CD4-positive, alpha-beta memory T cell (primary cell): Measurements from ENCODE around the gene ATP7B. TPM values are rescaled to one million over a fixed set of nuclear protein-coding genes. Genes with fewer than 3 reads are reported as not detected.

ENCODE experiments used
- CTCF ChIA-PET: fragments of 350-600 bp; sonication (Branson Sonifier 250); formaldehyde crosslinking; loops from one replicate; lab custom pipeline; 2021; ENCODE audit warnings: inconsistent platforms; ENCODE audit not compliant: partially characterized antibody; lab: Charles Lee
- POLR2A ChIA-PET: fragments of 350-600 bp; sonication (Branson Sonifier 250); formaldehyde crosslinking; loops from one replicate; lab custom pipeline; 2021; ENCODE audit not compliant: partially characterized antibody; lab: Charles Lee
- DNase-seq, 5 donors: peaks; one replicate each; pipeline versions ENCODE4 v3.0.0 to v3.0.0-alpha.2; 2020 to 2022; ENCODE audit warnings: mixed read lengths in 1 of 5
- H3K27ac ChIP-seq: one replicate; pipeline ENCODE4 v1.7.0; 2013; ENCODE audit warnings: low read depth, low read length
- H3K27me3 ChIP-seq: 2 replicates; pipeline ENCODE4 v1.7.0; 2013; ENCODE audit warnings: mild to moderate bottlenecking, low read length, moderate library complexity; ENCODE audit not compliant: insufficient read depth
- H3K36me3 ChIP-seq: 2 replicates; pipeline ENCODE4 v1.7.0; 2013; ENCODE audit warnings: mild to moderate bottlenecking, low read length, moderate library complexity; ENCODE audit not compliant: insufficient read depth
- H3K4me1 ChIP-seq: 2 replicates; pipeline ENCODE4 v1.7.0; 2013; ENCODE audit warnings: mild to moderate bottlenecking, low read length, moderate library complexity; ENCODE audit not compliant: insufficient read depth
- H3K4me3 ChIP-seq, 2 donors: one replicate each; pipeline ENCODE4 v1.7.0; 2013; ENCODE audit warnings: low read length in 2 of 2, mild to moderate bottlenecking in 1 of 2
- H3K9me3 ChIP-seq, 2 donors: one replicate each; pipeline ENCODE4 v1.7.0; 2013; ENCODE audit warnings: low read length in 2 of 2, control low read depth in 1 of 2; ENCODE audit not compliant: control insufficient read depth in 1 of 2
- H3K27ac Mint-ChIP-seq, 7 donors: one replicate each; pipeline ENCODE4 v1.8.0; 2020 to 2021; ENCODE audit warnings: mixed read lengths in 7 of 7, mild to moderate bottlenecking in 6 of 7, inconsistent platforms in 3 of 7, moderate library complexity in 3 of 7
- H3K27me3 Mint-ChIP-seq, 2 donors: one replicate each; pipeline ENCODE4 v1.8.0; 2020 to 2021; ENCODE audit warnings: mixed read lengths in 2 of 2
- H3K36me3 Mint-ChIP-seq, 2 donors: one replicate each; pipeline ENCODE4 v1.8.0; 2020 to 2021; ENCODE audit warnings: mixed read lengths in 2 of 2, inconsistent platforms in 1 of 2, mild to moderate bottlenecking in 1 of 2
- H3K4me1 Mint-ChIP-seq, 4 donors: one replicate each; pipeline ENCODE4 v1.8.0; 2020 to 2021; ENCODE audit warnings: mixed read lengths in 4 of 4, mild to moderate bottlenecking in 1 of 4
- H3K4me3 Mint-ChIP-seq, 8 donors: one replicate each; pipeline ENCODE4 v1.8.0; 2020 to 2021; ENCODE audit warnings: mixed read lengths in 8 of 8, mild to moderate bottlenecking in 7 of 8, moderate library complexity in 6 of 8, inconsistent platforms in 3 of 8
- H3K9me3 Mint-ChIP-seq, 8 donors: one replicate each; pipeline ENCODE4 v1.8.0; 2020 to 2021; ENCODE audit warnings: mixed read lengths in 8 of 8, mild to moderate bottlenecking in 5 of 8, inconsistent platforms in 3 of 8, moderate library complexity in 1 of 8
- intact Hi-C: fragments of 100-400 bp; cut with micrococcal nuclease; formaldehyde crosslinking; loops from one replicate; pipeline ENCODE4 v1.15.1; 2023
- polyA plus RNA-seq, 2 donors: library from polyadenylated mRNA; unstranded; fragments of 300-500 nt; fragmentation: Illumina TruSeq; gene quantifications; one replicate each; pipeline ENCODE4 v1.2.3, GENCODE V29; 2021
- total RNA-seq, 2 experiments: library from RNA; stranded (reverse); gene quantifications; one replicate each; pipeline ENCODE4 v1.2.3, GENCODE V29; 2021

Gene ATP7B
- total and polyA plus RNA-seq, 4 experiments from 2014 or later, result 0.28 to 1.4 (median 0.87) TPM

DNA sequence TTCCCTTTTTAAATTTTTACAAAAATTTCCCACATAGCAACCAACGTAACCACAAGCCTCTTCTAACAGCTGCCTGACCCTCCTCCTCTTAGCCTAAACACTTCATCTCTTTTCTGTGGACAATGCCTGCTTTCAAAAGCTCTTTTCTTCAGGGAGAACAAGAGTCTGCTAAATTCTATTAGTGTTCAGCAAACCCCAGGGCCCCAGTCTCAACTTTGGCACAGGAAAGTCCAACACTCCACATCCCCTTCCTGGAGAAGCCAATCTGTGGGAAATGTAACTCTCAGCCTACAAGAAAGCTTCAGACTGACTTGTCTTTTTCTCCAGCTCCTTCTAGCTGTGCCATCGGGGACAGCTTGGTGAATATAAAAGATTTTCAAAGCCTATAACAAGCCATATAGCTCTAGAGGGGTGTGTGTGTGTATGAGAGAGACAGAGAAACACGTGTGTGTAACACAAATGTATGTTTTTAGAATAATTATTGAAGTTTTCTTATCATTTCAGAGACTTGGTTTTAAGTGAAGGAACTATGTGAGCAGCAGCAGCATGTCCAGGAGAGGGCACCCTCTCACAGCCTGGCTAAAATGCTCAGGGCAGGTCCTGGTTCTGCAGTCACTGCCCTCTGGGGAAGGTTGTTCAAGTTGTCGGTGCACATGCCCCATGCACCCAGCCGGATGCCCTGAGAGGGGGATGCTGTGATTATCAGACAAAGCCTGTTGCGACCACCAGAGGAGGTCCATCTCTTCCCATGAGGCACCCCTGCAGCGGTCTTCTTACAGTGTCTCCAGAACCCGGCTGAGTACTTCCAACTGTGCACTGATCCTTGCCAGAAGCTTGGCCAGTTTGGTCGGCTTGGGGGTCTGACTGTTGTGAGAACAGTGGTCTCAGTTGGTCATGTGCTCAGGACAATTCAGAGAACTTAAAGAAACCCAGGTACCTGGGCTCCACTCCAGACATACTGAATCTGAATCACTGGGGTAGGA lies 115.1 kb downstream of the ATP7B start:
- CTCF ChIA-PET, result interaction anchor here (0.8 to 5.7 kb wide), 10 partner anchors 11 to 260 kb away, joined by 3 to 59 read pairs (median 3); partner anchors contain the start of genes ALG11 and NEK5
- Mint-ChIP-seq H3K9me3 (no peaks in the 10 kb centered on the region), H3K27ac (no peak overlapping the region), H3K4me3 (no peak overlapping the region), H3K36me3 (no peaks in the 10 kb centered on the region), H3K4me1 (peaks cover 0 to 4% (median 1%) of the 10 kb centered on the region in 4 donors), H3K27me3 (peaks cover 1 to 17% of the 10 kb centered on the region in 2 donors)
- H3K27ac ChIP-seq, result no peak overlapping the region
- H3K36me3 ChIP-seq, result no peaks in the 10 kb centered on the region
- DNase-seq, result peak in 4 of 5 donors; percentile 38 to 47 (median 42)
- POLR2A ChIA-PET, result interaction anchor here (0.6 kb wide), 1 partner anchor 120 kb away, joined by 3 read pairs; no protein-coding TSS in a partner anchor
- intact Hi-C loops, result loop anchor here (1.0 to 5.0 kb wide), 2 partner anchors 116 to 231 kb away; partner anchors contain the start of genes ALG11 and ATP7B
- H3K4me1 ChIP-seq, result no peaks in the 10 kb centered on the region
- H3K9me3 ChIP-seq, result no peaks in the 10 kb centered on the region
- H3K27me3 ChIP-seq, result no peaks in the 10 kb centered on the region
- no peak overlapping the region for H3K4me3 ChIP-seq

DNA sequence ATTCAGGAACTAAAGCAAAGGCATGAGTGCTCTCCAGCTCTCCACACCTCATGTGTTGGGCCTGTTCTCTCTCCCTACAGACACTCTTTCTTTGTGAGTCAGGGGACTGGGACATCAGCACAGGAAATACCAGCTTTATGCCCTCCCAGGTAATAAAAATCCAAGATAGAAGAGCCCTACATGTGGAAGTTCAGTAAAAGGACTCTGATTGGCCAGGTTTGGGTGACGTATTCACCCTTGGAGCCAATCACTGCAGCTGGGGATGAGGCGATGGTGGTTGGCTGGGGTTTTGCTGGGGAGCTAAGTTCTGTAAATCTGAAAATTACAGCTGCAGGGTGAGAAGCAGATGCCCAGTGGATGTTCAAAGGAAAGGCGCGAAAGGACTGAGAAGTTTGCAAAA lies 117.0 kb downstream of the ATP7B start:
- H3K27me3 Mint-ChIP-seq, result peaks cover 3 to 20% of the 10 kb centered on the region in 2 donors
- intact Hi-C loops, result no loop called here
- no peaks in the 10 kb centered on the region for H3K36me3 Mint-ChIP-seq
- H3K4me3 ChIP-seq, result no peak overlapping the region
- H3K27ac Mint-ChIP-seq, result no peak overlapping the region
- no peak overlapping the region for H3K27ac ChIP-seq
- H3K4me1 Mint-ChIP-seq, result peaks cover 0 to 4% (median 1%) of the 10 kb centered on the region in 4 donors
- H3K27me3 ChIP-seq, result no peaks in the 10 kb centered on the region
- no peaks in the 10 kb centered on the region for H3K9me3 Mint-ChIP-seq
- POLR2A ChIA-PET, result no interaction called here
- no peaks in the 10 kb centered on the region for H3K9me3 ChIP-seq
- CTCF ChIA-PET, result interaction anchor here (0.7 to 5.7 kb wide), 3 partner anchors 80 to 233 kb away, joined by 3 to 59 read pairs (median 3); partner anchors contain the start of gene NEK5
- no peak for DNase-seq
- no peaks in the 10 kb centered on the region for H3K4me1 ChIP-seq
- H3K36me3 ChIP-seq, result no peaks in the 10 kb centered on the region
- no peak overlapping the region for H3K4me3 Mint-ChIP-seq

DNA sequence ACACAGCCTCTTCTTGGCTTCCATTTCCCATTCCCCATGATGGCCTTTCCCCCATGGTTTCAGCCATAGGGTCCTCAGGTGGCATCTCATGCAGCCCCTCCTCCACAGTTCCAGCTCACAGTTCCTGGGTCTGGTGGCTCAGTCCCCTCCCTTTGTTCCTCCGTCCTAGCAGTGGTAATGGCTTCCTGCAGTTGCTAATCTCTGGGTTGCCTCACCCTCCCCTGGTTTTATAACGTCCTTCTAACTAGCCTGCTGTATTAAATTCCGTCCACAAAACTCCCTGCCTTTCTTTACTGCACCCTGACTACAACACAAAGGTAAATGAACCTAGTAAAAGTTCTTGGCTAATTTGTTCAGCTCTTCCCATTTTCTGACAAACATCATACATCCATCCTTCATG lies 118.6 kb downstream of the ATP7B start:
- no peak for DNase-seq
- Histone ChIP-seq H3K4me1 (no peaks in the 10 kb centered on the region), H3K27ac (no peak overlapping the region), H3K4me3 (no peak overlapping the region), H3K27me3 (no peaks in the 10 kb centered on the region), H3K9me3 (no peaks in the 10 kb centered on the region), H3K36me3 (no peaks in the 10 kb centered on the region)
- ChIA-PET CTCF (interaction anchor here (5.7 kb wide), 1 partner anchor 235 kb away, joined by 59 read pairs; the partner anchor contains the start of gene NEK5), POLR2A (no interaction called here)
- Mint-ChIP-seq H3K9me3 (no peaks in the 10 kb centered on the region), H3K4me1 (peaks cover 0 to 4% (median 1%) of the 10 kb centered on the region in 4 donors), H3K27ac (no peak overlapping the region), H3K27me3 (peaks cover 3 to 20% of the 10 kb centered on the region in 2 donors), H3K4me3 (no peak overlapping the region), H3K36me3 (no peaks in the 10 kb centered on the region)
- intact Hi-C loops, result no loop called here

DNA sequence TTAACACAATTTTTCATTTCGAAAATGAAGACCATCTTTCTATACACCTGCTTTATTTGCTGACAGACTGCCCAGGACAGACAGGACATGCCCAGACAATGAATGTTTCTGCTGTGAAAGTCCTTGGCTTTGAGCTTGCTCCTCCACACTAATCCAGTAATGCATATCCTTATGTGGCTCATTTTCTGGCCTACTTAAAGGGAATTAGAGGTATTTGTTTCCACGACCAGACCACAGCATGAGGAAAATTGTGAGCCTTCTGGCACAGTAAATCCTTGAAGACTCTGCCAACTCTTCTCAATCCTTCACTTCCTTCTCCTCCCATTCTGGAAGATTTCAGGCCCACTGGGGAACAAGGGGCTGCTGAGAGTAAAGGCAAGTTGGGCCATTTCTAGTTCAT lies 123.8 kb downstream of the ATP7B start:
- no peaks in the 10 kb centered on the region for H3K9me3 ChIP-seq
- no peaks in the 10 kb centered on the region for H3K4me1 ChIP-seq
- Mint-ChIP-seq H3K27me3 (peaks cover 6% of the 10 kb centered on the region in 2 donors), H3K4me3 (no peak overlapping the region), H3K36me3 (no peaks in the 10 kb centered on the region), H3K4me1 (no peaks in the 10 kb centered on the region), H3K27ac (no peak overlapping the region), H3K9me3 (peaks cover 0 to 9% (median 2%) of the 10 kb centered on the region in 8 donors)
- POLR2A ChIA-PET, result no interaction called here
- no peak for DNase-seq
- no peaks in the 10 kb centered on the region for H3K36me3 ChIP-seq
- intact Hi-C loops, result no loop called here
- H3K27me3 ChIP-seq, result no peaks in the 10 kb centered on the region
- H3K27ac ChIP-seq, result no peak overlapping the region
- H3K4me3 ChIP-seq, result no peak overlapping the region
- CTCF ChIA-PET, result no interaction called here

DNA sequence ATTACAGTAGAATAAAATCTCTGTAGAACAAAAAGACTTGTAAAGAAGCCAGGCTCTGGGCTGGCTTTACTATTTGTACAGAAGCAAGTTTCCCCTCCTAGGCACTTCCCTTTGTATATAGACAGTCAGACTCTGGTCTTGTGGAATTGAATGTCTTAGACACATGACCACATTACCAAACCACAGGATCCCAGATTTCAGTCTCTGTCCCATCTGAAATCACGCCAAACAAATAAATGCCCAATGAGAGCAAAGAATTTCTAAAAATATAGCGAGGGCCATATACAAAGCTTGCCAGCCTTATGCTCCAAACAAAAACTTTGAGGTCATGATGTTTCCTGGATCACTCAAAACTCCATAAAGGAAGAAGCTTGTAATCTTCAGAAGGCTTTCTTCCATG lies 125.6 kb downstream of the ATP7B start:
- Mint-ChIP-seq H3K4me1 (no peaks in the 10 kb centered on the region), H3K27me3 (peaks cover 3 to 6% of the 10 kb centered on the region in 2 donors), H3K36me3 (peaks cover 1 to 4% of the 10 kb centered on the region in 2 donors), H3K27ac (no peak overlapping the region), H3K4me3 (no peak overlapping the region), H3K9me3 (peaks cover 0 to 22% (median 9%) of the 10 kb centered on the region in 8 donors)
- Histone ChIP-seq H3K4me3 (no peak overlapping the region), H3K9me3 (no peaks in the 10 kb centered on the region), H3K36me3 (no peaks in the 10 kb centered on the region), H3K27ac (no peak overlapping the region), H3K27me3 (no peaks in the 10 kb centered on the region), H3K4me1 (no peaks in the 10 kb centered on the region)
- DNase-seq, result no peak
- CTCF ChIA-PET, result no interaction called here
- intact Hi-C loops, result no loop called here
- POLR2A ChIA-PET, result no interaction called here

DNA sequence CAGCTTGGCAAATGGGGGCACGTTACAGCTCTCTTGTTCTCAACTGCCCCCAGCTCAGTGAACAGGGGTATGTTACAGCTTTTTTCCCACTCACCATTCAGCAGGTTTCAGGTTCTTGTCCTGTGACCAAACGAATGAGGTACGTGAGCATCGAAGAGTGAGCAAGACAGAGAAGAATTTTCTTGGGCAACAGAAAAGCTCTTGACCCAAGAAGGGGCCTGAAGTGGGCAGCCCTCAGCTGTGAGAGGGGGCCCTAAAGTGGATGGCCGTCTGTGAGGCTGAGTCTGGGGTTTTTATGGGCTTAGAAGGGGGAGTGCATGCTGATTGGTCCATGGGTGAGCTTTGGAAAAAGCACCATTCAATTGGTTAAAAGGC lies 128.0 kb downstream of the ATP7B start:
- Histone ChIP-seq H3K27me3 (no peaks in the 10 kb centered on the region), H3K36me3 (no peaks in the 10 kb centered on the region), H3K4me1 (no peaks in the 10 kb centered on the region), H3K9me3 (no peaks in the 10 kb centered on the region), H3K4me3 (no peak overlapping the region), H3K27ac (no peak overlapping the region)
- peaks cover 1 to 4% of the 10 kb centered on the region in 2 donors for H3K36me3 Mint-ChIP-seq
- CTCF ChIA-PET, result no interaction called here
- no peak for DNase-seq
- H3K27me3 Mint-ChIP-seq, result peaks cover 2 to 4% of the 10 kb centered on the region in 2 donors
- H3K27ac Mint-ChIP-seq, result no peak overlapping the region
- intact Hi-C loops, result no loop called here
- H3K9me3 Mint-ChIP-seq, result peaks cover 0 to 22% (median 9%) of the 10 kb centered on the region in 8 donors
- H3K4me1 Mint-ChIP-seq, result no peaks in the 10 kb centered on the region
- POLR2A ChIA-PET, result no interaction called here
- no peak overlapping the region for H3K4me3 Mint-ChIP-seq
